ENCODE data around the gene CEP112. TPM values are rescaled to one million over a fixed set of nuclear protein-coding genes. Genes with fewer than 3 reads are reported as not detected.

The CEP112 gene
- total and polyA plus RNA-seq, 2 donors (not counting 3 experiments of a cell fraction or from before 2014, with no cell fraction given): 1.5 to 25.3 TPM

- Histone ChIP-seq H3K9me1 (replicated peaks; ENCODE audit: control insufficient read depth, extremely low read depth, insufficient read depth, low read length) (no peaks in the 10 kb centered on the region), H3K79me2 (ENCODE audit: control insufficient read depth, insufficient read depth, low read length) (no peaks in the 10 kb centered on the region), H3K4me3 (replicated peaks in 1 of 3; ENCODE audit: insufficient read depth in 1 of 3, low read depth in 1 of 3, low read length in 3 of 3) (no peak overlapping the region), H3K27ac (ENCODE audit: insufficient read depth, low read depth, low read length) (no peak overlapping the region), H3K27me3 (ENCODE audit: control insufficient read depth in 2 of 2, insufficient read depth in 2 of 2, low read length in 2 of 2) (no peaks in the 10 kb centered on the region), H3K36me3 (ENCODE audit: control insufficient read depth in 2 of 2, extremely low read depth in 1 of 2, insufficient read depth in 2 of 2, low read length in 2 of 2) (peaks cover 0 to 5% of the 10 kb centered on the region in 2 experiments), H3K4me2 (ENCODE audit: insufficient read depth, low read length) (no peak overlapping the region), H4K20me1 (replicated peaks; ENCODE audit: control insufficient read depth, extremely low read depth, insufficient read depth, low read length) (no peaks in the 10 kb centered on the region), H3K9me3 (replicated peaks; ENCODE audit: control insufficient read depth, insufficient read depth, low read length) (no peaks in the 10 kb centered on the region), H2AFZ (ENCODE audit: low read depth, low read length) (no peak overlapping the region), H3K4me1 (ENCODE audit: control insufficient read depth, extremely low read depth, insufficient read depth, low read length) (no peaks in the 10 kb centered on the region), H3K9ac (replicated peaks; ENCODE audit: extremely low read depth, insufficient read depth, low read length) (no peak overlapping the region)
- BruUV-seq (replicated peaks): no TSS peak
- DNase-seq (ENCODE audit: low read depth, low spot score) (no peak), FAIRE-seq (no peak)
- no peak for TF ChIP-seq FOS (IDR thresholded peaks at IDR 0.05; ENCODE audit: borderline replicate concordance, insufficient read depth, low read length)
- no peak for TF ChIP-seq POLR2A (IDR thresholded peaks at IDR 0.05; ENCODE audit: low read depth, low read length)
- no peak for TF ChIP-seq MAX (IDR thresholded peaks at IDR 0.05; ENCODE audit: insufficient read depth, insufficient read length)
- no peak for TF ChIP-seq EZH2 (IDR thresholded peaks at IDR 0.05; ENCODE audit: borderline replicate concordance, low read depth, low read length, severe bottlenecking)
- no peak for TF ChIP-seq POLR2AphosphoS5 (IDR thresholded peaks at IDR 0.05; ENCODE audit: insufficient read depth, low read depth, low read length)
- TF ChIP-seq JUN (IDR thresholded peaks at IDR 0.05; ENCODE audit: borderline replicate concordance, insufficient read depth, insufficient read length, low read depth): no peak
- TF ChIP-seq CTCF (IDR thresholded peaks at IDR 0.05; ENCODE audit: extremely low read depth in 1 of 2, insufficient read depth in 1 of 2, low read depth in 1 of 2, low read length in 2 of 2): no peak
- TF ChIP-seq MYC (IDR thresholded peaks at IDR 0.05; ENCODE audit: low read depth, low read length): no peak
- TF ChIP-seq GATA2 (IDR thresholded peaks at IDR 0.05; ENCODE audit: insufficient read depth, insufficient read length, low read depth, low read length): no peak
- intact Hi-C loops (cut with micrococcal nuclease): no loop called here
- dilution Hi-C loops (cut with MboI; ENCODE audit: extremely low pct_ligation_motif_present, low sequenced_read_pairs): no loop called here
- POLR2A ChIA-PET: no interaction called here
- CTCF ChIA-PET: no interaction called here
These were observed 232.3 kb downstream of the CEP112 start for GRCh38 chr17:65959630-65960029.

Data from endothelial cell of umbilical vein (primary cell).